Frontal cortex (tissue), 4 donors: ENCODE data around the gene CELF3. TPM values are rescaled to one million over a fixed set of nuclear protein-coding genes. Genes with fewer than 3 reads are reported as not detected.

Source experiments
- DNase-seq, 2 donors: peaks; one replicate each; pipeline ENCODE4 v3.0.0; 2012; ENCODE audit warnings: low spot score in 2 of 2
- FAIRE-seq: peaks from 2 replicates; lab custom pipeline; 2012; peaks lifted over from hg19 to GRCh38; lab: Jason Lieb, UNC
- total RNA-seq: library from RNA; depleted of rRNA; stranded (reverse); fragments of >200 nt; gene quantifications from one replicate; pipeline ENCODE4 v1.2.3, GENCODE V29; 2014
- donor health status: control.
- donor health status: control.
- donor health status: control.

The CELF3 gene
- total RNA-seq, 1 donor from 2014 or later: 33.0 TPM

DNA sequence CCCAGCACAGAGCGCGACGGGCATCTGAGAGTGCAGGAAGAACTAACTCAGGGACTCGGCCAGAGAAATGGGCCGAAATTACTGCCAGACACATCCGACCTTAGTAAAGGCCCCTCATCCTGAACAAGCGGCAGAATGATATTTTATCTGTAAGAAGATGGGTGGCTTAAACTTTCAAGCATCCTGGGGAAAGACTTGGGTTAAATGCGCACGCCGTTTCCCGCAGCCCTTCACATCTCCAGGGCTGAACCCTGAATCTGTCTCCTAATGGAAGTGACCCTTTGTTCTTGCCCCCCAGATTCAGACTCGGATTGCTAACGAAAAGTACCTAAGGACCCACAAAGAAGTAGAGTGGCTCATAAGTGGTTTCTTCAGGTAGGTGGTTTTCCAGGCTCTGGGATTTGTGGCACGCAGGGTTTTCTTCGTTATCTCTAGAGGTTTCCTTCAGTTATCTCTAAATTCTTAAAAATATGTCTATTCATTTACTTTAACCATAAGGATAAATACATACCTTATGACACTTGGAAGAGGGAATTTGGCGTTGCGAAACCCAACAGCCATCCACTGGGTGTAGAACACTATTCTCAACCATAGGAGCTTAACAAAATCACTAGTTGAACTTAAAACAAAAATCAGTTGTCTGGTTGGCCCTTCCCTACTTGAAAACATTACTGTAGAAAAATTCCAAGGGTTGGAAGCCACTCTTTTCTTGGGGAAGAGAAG is 5.3 kb upstream of the CELF3 start:
- FAIRE-seq (no peak), DNase-seq (no peak)

DNA sequence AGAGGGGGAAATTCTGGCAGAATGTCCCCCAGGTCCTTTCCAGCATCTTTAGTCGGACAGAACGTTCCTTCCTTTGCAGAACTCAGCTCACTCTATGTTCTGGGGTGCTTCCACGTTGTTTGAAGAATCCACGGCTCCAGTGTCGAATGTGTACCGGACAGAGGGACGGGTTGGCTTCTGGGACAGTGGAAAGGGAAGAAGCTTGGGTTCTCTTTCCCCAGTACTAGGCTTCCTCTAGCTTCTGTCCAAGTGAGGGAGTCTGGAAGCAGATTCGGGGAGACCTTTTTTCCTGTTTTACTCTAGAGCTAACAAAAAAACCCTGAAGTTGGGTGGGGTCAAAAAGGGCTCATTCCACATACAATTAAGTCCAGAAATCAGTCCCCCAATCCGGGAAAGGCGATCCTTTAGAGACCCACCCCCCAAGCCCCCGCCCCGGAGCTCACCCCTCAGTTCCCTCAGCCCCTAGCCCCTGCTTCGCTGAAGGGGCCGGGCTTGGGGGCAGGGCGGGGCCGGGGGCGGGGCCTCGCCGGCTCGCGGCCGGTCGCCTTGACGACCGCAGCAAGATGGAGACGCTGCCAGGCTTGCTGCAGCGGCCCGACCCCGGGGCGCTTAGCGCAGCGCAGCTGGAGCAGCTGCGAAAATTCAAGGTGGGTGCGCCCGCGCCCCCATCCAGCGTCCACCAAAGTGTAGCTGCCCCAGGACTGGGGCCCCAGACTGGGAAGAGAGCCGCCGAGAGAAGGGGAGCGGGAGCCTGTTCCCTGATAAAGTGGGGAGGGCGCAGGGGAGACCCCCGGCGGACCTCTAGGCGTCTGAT is 4.6 kb upstream of the CELF3 start, which contains the start of gene RIIAD1:
TSS of gene RIIAD1 (plus strand) at position 549 of the 814 bp plus-strand sequence. CDS start at position 564, 15 bp downstream.
- DNase-seq (peak; percentile 60 to 81), FAIRE-seq (no peak)

DNA sequence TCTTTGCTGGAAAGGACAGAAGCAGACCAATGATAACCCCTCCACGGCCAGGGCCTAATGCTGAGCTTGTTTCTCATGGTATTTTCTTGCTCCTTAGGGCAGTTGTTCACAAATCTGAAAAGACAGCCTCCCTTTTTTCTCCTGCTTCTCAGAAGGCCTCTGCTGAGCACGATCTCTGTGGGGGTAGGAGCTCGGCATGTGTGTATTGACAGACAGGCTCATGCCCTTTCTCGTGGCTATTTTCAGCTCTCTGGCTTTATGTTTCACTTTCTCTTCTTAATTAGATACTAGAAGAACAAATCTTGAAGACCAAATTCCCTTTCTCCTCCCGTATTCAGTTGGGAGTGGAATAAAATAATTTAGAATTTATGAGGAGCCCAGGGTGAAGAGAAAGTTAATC is 4.0 kb upstream of the CELF3 start:
- no peak for DNase-seq
- no peak for FAIRE-seq

- DNase-seq (no peak), FAIRE-seq (no peak)
These were observed 3.5 kb upstream of the CELF3 start for GRCh38 chr1:151720125-151720524.

DNA sequence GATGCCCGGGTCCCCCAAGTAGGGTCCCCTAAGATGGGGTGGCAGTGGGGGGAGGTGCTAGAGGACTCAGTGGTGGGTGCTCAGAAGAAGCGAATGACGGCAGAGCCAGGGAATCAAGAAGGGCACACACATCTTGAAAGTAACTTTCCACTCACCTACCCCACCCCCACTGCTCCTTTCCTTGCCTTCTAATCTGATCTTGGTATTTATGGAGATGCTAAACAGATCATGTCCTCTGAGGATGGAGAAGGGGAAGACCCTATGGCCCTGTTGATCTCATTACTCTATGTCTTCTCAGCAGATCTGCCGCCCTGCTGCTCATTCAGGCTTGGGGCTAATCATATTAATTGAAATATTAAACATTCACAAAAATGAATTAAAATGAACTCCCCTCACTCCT is 2.1 kb upstream of the CELF3 start:
- FAIRE-seq (no peak), DNase-seq (no peak)

GRCh38 chr1:151718011-151718431 is 1.4 kb upstream of the CELF3 start:
- DNase-seq (no peak), FAIRE-seq (no peak)

DNA sequence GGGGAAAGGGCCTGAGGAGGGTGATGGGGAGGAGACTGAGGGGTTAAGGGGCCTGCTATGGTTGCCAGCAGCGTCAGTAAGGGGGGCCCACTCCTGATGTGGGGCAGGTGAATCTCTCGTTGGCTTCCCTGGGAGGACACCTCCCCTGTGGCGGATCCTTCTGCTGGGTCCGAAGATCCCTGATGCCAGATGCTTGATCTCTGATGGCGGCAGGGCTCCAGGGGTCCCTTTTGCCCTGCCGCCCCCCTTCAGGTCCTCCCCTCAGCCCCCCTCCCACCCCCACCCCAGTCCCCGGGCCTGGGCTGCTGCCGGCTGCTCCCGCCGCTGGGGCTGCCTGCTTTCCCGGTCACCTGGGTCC is 219 bp downstream of the CELF3 start:
- FAIRE-seq (no peak), DNase-seq (no peak)

- no peak for DNase-seq
These were observed 738 bp downstream of the CELF3 start for GRCh38 chr1:151715726-151716404.

GRCh38 chr1:151714820-151715725 is 1.5 kb downstream of the CELF3 start:
- FAIRE-seq (no peak), DNase-seq (no peak)

More at GRCh38 chr1:151715726-151716404, 738 bp downstream of the CELF3 start:
- no peak for FAIRE-seq

DNA sequence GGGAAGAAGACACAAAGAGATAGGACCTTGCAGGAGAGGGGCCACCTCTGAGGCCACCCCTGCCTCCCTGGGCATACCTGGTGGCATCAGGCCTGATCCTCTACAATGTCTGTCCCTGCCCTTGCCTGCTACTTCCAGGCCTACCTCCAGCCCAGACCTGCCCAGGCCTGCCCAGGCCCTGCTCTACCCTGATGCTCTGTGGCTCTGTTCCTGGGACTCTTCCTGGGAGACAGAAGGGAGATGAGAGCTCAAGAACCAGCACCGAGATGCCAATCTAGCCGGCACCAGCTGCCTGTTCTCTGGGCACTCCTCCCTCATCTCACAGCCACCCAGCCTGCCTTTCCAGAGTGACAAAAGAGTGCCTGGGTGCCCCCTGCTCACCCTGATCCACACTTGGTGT is 2.7 kb downstream of the CELF3 start:
- no peak for DNase-seq
- no peak for FAIRE-seq

- DNase-seq: no peak
- no peak for FAIRE-seq
These were observed 3.6 kb downstream of the CELF3 start for GRCh38 chr1:151713044-151713443.

DNA sequence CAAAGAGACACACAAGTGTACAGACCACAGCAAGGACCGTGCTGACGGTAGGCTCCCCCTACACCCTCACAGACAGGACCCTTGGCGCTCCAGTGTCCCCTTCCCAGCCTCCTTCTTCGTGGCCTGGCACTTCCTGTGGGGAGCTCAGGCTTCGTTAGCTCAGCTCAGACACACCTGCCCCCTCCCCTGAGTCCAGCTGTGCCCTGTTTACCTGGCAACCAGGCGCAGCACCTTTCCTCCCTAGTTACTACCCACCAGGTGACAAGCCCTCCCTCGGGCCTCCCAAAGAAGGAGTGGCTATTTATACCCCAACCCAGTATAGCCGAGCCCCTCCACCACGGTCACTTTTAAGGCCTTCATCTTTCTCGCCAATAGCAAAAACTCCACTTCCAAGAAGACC is 4.7 kb downstream of the CELF3 start:
- DNase-seq (no peak), FAIRE-seq (no peak)

- DNase-seq (no peak), FAIRE-seq (no peak)
These were observed 5.4 kb downstream of the CELF3 start for GRCh38 chr1:151711044-151711800.

- DNase-seq (peak in 1 of 2 donors; percentile 67), FAIRE-seq (no peak)
These were observed 6.3 kb downstream of the CELF3 start for GRCh38 chr1:151710187-151710840.

- FAIRE-seq: no peak
These were observed 7.7 kb downstream of the CELF3 start for GRCh38 chr1:151708891-151709290.

GRCh38 chr1:151707541-151708065 is 9.0 kb downstream of the CELF3 start:
- no peak for FAIRE-seq
- no peak for DNase-seq

More at GRCh38 chr1:151708891-151709290, 7.7 kb downstream of the CELF3 start:
- no peak for DNase-seq

DNA sequence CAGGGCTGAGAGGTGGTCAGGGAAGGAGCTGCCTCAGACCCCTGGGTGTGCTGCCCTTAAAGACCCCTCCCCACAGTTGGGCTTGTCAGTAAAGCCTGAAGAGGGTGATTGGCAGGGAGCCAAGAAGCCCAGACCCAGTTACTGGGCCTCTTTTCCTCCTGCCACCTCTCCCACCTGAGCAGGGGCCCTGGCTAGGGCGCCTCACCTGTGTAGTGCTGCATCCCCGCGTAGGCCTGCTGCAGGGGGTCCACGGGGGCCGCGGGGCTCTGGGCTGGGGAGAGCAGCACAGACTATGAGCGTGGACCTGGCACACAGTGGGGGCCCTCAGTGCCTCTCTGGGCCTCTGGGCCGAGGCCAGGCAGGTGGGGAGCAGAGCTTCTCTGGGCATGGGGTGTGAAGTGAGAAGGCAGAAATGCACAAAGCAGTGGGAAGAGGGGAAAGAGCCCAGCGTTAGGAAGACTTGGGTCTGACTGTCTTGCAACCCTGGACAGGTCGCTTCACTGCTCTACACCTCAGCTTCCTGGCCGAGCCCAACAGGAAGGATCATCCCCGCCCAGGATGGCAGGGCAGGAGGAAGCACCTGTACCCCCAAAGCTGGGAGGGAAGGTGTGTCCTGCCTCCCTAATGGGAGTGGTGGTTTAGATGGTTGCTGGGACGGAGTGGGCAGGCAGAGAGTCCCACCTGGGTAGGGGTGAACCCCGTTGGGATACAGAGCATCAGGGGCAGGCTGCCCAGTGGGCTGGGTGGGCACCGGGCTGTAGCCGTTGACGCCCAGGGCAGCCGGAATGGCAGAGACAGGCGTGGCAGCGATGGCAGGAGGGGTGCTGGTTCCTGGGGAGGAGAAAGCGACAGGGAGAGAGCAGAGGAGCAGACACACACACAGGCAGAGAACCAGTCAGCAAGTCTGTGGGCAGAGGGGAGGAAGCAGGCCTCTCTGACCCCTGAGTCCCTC is 9.9 kb downstream of the CELF3 start:
- no peak for DNase-seq
- no peak for FAIRE-seq
